ENCODE results near the gene NYAP1. TPM values are rescaled to one million over a fixed set of nuclear protein-coding genes. Genes with fewer than 3 reads are reported as not detected.
"Not testable (repeated sequence)": the region's sequence is repeated elsewhere in the genome, so short reads cannot be mapped to it uniquely, and the experiment has no call there.

NYAP1 gene
- 0.16 TPM for total RNA-seq
- long read RNA-seq, result 0 reads

DNA sequence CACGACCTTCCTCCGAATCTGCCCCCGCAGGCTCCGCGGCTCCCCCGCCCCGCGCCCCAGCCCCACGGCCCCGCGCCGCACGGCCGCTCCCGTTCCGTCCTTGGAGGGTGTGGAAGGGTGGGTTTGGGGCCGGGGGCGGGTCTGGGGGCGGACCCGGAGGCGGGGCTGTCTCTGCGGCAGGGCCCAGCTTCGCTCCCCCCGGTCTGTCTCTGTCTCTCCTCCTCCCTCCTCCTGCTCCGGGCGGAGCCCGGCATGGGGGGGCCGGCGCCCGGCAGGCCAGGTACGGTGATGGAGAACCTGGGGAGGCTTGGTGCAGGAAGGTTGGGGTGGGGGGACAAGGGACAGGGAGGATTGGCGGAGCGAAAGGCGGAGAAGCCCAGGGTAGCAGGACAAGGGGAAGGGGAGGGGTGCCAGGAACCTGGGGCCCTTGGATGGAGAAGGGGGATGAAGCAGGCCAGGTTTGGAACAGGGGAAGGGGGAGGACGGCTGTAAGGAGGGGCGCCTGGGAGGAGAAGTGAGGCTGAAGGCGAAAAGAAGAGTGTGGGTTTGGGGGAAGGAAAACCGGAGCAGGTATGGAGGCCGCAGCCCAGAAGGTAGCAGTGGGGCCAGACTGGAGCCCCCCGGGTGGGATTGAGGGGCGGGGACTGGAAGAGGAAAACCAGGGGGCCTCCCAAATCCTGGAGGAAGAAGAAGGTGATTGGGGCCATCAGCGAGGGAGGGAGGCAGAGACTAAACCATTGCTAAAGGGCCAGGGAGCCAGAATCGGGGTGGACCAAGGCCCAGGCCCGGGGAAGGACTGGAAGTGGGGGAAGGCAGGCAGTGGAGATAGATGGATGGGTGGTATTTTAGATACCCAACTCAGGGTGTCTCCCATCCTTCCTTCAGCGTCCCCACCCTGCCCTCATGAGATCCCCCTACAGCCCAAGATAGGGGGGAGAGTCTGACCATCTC is at the start of gene NYAP1:
Gene NYAP1, plus strand, starts transcription at position 206 of the 951 bp plus-strand sequence. CDS start 1,385 bp downstream, outside the sequence.
- intact Hi-C loops (cut with DNase I), result loop anchor here (2.0 kb wide), 1 partner anchor 15 kb away; no protein-coding TSS in a partner anchor
- DNase-seq (peak; percentile 70), ATAC-seq (ENCODE audit: poor library complexity) (peak; percentile 55)

DNA sequence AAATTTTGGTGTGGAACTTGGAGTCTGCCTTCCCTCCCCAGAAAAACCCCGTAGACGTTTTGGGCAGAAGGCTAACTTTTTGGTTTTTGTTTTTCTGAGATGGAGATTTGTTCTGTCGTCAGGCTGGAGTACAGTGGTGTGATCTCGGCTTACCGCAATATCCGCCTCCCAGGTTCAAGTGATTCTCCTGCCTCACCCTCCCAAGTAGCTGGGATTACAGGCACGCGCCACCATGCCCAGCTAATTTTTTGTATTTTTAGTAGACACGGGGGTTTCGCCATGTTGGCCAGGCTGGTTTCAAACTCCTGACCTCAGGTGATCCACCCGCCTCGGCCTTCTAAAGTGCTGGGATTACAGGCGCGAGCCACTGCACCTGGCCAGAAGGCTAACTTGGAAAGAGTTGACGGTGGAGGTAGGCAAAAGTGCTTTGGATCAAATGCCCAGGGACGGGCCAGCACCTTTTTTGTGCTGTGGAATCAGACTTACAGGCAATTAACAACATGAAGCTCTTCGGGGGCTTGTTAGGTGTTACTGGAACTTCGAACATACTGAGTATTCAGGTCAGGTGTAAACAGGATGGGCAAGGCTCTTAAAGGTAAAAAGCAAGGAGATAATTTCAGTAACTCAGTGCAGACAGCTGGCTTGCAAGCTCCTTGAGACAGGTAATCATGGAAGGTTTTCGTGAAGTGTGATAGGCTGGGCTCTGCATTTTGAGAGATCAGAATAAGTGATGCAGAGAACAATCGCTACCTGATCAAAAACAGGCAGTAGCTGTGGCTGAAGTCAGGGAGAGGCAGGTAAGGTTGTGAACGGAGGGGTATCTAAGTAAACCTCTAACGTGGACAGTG is 49.2 kb upstream of the NYAP1 start:
- no peak for ATAC-seq (ENCODE audit: poor library complexity)
- no peak for DNase-seq
- intact Hi-C loops (cut with DNase I), result no loop called here

DNA sequence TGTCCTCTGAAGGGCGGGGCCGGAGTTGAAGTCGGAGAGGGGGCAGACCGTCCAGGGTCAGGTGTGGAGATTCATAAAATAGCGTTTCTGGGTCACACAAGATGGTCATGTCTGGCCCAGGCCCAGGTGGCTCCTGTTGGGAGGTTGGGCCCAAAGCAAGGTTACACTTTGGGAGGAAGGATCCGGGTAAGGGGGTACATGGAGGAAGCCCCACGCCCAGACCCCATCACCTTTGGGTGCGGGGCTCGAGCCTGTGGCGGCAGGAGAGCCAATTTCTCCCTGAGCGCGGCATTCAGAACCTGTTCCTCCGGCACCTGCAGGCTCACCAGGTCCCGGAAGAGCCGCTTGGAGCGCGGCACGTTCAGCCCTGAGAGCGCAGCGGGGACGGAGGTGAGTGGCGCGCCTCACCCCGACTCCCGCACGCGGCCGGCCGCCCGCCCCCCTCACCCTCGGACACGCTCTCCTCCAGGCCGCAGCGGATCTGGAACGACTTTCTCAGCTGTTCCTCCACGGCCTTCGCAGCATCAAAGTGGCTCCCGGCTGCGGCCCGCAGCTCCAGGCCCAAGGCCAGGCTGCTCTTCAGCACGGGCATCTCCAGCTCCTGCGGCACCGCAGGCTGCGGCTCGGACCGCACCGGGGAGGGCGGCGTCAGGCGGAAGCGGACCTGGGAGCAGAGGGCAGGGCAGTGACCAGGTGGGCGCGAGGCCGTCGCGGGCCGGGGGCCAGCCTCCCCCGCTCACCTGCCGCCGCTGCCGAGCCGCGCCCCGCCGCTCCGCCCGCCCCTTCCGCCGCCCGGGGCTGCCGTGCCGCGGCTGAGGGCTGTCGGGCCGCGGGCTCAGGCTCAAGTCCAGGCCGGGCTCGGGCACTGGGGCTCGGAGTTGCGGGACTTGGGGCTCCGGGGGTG is 48.1 kb upstream of the NYAP1 start:
- intact Hi-C loops (cut with DNase I), result no loop called here
- peak; percentile 40 for ATAC-seq (ENCODE audit: poor library complexity)
- DNase-seq, result peak; percentile 59

DNA sequence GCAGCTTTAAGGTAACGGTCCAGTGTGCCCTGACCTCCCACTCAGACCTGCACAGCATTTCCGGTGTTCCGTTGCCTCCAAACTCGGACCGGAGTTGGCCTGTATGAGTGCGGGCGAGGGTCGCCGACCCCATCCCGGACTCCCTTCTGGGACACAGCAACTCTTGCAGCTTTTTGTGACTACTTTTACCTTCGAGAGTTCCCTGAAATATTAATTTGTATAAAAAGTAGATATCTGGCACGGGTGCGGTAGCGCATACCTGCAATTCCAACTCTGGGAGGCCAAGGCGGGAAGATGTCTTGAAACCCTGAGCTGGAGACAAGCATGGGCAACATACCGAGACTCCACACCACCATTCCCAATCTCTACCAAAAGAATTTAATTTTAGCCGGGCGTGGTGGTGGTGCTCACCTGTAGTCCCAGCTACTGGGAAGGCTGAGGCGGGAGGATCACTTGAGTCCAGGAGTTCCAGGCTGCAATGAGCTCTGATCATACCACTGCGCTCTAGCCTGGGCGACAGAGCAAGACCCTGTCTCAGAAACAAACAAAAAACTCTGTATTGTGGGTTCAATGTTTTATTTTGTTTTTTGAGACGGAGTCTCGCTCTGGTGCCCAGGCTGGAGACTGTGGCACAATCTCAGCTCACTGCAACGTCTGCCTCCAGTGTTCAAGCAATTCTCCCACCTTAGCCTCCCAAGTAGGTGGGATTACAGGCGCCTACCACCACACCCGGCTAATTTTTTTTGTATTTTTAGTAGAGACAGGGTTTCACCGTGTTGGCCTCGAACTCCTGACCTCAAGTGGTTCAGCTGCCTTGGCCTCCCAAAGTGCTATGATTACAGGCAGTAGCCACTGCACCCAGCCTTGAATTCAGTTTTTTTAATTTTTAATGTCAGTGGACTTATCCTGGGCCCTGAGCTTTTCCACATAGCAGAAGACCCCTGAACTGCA is 46.3 kb upstream of the NYAP1 start:
- DNase-seq, result no peak
- intact Hi-C loops (cut with DNase I), result no loop called here
- ATAC-seq (ENCODE audit: poor library complexity), result no peak

DNA sequence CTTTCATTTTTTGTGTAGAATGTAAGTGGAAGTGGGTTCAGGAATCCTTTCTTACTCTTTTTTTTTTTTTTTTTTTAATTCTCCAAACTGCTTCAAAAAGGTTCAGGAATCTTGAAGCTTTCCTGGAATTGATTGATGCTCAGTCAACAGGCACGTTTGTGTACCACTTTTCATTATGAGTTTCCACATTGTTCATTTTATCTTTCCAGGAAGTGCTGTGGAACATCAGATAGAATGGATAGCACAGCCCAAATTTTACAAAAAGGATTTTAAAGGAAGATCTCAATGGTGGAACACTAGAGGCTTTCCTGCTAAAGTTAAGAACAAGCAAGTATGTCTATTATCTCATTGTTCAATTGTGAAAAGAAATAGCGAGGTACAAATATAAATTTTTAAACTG is 45.6 kb upstream of the NYAP1 start:
- no peak for DNase-seq
- no peak for ATAC-seq (ENCODE audit: poor library complexity)
- intact Hi-C loops (cut with DNase I), result no loop called here

DNA sequence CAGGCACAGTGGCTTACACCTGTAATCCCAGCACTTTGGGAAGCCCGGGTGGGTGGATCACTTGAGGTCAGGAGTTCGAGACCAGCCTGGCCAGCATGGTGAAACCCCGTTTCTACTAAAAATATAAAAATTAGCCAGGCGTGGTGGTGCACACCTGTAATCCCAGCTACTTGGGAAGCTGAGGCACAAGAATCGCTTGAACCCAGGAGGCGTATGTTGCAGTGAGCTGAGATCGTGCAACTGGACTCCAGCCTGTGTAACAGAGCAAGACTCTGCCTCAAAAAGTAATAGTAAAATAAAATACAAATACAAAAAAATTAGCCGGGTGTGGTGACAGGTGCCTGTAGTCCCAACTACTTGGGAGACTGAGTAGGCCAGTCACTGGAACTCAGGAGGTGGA is 45.0 kb upstream of the NYAP1 start:
- ATAC-seq (ENCODE audit: poor library complexity); intact Hi-C loops (cut with DNase I); DNase-seq: not testable (repeated sequence)

- ATAC-seq (ENCODE audit: poor library complexity); DNase-seq; intact Hi-C loops (cut with DNase I): not testable (repeated sequence)
Observed at GRCh38 chr7:100439244-100439643, 44.5 kb upstream of the NYAP1 start.

DNA sequence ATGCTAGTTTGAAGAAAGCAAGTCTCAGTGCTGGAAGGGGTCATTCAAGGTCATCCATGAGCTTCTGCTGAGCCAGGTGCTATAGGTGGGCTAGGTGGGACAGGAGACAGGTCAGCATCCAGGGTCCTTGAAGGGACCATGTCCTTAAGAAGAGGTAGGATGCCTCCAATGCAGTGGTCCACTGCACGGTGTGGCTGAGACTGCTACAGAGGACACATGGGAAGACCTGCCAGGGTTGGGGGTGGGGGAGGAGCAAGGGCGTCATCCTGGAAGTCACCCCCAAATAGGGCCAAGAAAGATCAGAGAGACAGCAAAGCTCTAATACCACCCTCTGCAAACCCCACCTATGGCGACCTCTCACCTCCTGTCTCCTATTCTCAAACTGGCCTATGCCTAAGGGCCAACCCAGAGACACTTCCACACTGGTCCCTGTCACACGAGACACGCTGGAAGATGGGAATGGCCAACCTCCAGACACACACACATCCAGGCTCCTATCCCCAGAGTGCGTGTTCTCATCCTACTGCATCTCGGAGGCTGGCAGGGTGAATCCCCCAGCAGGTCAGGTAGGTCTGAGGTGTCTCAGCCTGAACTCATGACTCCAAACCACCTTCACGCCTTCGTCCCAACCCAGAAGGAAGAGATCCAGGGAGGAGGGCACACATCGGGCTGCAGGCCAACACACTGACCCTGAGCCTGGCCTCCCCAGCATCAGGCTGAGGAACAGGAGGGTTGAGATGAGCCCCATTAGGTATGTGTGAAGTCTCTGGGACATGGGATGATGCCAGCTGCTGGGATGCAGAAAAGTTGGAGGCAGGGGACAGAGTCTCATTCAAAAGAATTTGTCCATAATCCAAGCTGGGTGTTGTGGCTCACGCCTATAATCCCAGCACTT is 41.8 kb upstream of the NYAP1 start:
- intact Hi-C loops (cut with DNase I), result no loop called here
- DNase-seq, result peak; percentile 17
- ATAC-seq (ENCODE audit: poor library complexity), result no peak

- DNase-seq (peak; percentile 13), ATAC-seq (ENCODE audit: poor library complexity) (no peak)
- intact Hi-C loops (cut with DNase I), result no loop called here
Observed at GRCh38 chr7:100443096-100443840, 40.5 kb upstream of the NYAP1 start.

DNA sequence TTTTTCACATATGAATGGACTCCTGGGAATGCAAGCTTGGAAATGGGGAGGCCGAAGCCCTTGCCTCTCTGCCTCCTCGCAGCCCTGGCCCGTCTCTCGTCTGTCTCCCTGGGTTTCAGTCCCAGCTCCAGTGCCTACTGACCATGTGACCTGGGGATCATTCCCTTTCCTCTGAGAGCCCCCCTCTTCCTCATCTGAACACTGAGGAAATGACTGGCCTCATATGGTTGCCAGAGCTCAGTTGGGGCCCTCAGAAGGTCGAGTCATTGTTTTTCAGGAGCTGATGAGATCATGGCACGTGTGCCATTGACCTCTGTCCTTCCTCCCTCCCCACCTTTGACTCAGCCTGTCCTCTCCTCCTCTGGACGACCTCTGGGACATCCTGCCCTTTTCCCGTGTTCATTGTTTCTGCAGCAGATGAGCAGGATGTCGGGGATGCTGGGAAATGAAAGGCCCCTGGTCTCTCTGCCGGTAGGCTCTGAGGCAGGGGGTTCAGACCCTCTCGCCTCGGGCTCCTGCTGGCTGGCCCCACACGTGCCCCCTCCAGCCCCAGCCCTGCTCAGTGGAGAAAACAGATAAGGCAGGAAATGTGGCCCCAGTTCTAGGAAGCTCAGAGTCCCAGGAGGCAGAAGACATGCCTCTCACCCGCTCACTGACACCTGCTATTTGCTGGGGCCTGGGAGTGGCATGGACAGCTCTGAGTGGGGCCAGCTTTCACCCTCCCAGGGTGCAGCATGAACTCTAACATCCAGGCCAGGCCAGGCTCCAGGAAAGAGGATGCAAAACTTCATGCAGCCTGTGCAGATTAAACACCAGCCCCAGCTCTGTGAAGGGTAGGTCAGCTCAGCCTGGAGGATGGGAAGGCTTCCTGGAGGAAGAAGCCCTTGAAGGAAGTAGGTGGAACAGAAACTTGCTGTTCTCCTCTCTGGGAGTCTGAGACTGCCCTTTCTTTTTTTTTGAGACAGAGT is 39.1 kb upstream of the NYAP1 start:
- ATAC-seq (ENCODE audit: poor library complexity) (peak; percentile 41), DNase-seq (peak; percentile 49)
- intact Hi-C loops (cut with DNase I), result no loop called here

DNA sequence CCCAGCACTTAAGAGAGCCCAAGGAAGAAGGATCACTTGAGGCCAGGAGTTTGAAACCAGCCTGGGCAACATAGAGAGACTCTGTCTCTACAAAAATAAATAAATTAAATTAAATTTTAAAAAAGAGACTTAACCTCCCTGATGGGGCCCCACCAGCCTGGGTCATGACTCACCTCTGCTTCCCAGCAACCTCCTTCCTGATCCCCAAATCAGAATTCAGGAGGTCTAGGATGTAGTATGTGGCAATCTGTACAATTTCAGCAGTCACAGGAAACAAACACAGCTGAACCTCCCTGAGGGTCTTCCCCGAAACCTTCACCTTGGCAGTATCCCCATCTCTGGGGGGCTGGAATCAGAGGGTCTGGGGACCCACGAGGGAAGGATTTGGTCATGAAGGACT is 37.7 kb upstream of the NYAP1 start:
- intact Hi-C loops (cut with DNase I), result no loop called here
- ATAC-seq (ENCODE audit: poor library complexity) (no peak), DNase-seq (peak; percentile 8)

DNA sequence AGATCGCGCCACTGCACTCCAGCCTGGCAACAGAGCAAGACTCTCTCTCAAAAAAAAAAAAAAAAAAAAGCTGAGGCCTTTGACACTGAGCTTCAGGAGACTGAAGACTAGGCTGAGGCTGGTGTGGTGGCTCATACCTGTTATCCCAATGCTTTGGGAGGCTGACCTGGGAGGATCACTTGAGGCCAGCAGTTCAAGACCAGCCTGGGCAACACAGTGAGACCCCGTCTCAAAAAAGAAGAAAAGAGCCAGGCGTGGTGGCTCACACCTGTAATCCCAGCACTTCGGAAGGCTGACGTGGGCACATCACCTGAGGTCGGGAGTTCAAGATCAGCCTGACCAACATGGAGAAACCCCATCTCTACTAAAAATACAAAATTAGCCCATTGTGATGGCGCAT is 36.4 kb upstream of the NYAP1 start:
- peak; percentile 1 for DNase-seq
- ATAC-seq (ENCODE audit: poor library complexity); intact Hi-C loops (cut with DNase I): not testable (repeated sequence)

DNA sequence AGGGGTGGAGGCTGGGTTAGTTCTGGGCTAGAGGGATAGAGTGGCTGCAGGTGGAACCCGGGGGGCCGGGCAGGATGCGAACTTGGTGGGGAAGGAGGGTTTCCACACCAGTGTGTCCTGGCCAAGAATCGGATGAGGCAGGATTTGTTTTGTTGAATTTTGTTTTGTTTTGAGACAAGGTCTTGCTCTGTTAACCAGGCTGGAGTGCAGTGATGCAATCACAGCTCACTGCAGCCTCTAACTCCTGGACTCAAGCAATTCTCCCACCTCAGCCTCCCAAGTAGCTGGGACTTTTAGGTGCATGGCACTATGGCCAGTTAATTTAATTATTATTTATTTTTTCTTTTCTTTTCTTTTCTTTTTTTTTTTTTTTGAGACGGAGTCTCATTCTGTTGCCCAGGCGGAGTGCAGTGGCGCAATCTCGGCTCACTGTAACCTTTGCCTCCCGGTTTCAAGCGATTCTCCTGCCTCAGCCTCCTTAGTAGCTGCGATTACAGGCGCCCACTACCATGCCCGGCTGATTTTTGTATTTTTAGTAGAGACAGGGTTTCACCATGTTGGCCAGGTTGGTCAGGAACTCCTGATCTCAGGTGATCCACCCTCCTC is 34.4 kb upstream of the NYAP1 start:
- intact Hi-C loops (cut with DNase I), result no loop called here
- DNase-seq (no peak), ATAC-seq (ENCODE audit: poor library complexity) (no peak)

DNA sequence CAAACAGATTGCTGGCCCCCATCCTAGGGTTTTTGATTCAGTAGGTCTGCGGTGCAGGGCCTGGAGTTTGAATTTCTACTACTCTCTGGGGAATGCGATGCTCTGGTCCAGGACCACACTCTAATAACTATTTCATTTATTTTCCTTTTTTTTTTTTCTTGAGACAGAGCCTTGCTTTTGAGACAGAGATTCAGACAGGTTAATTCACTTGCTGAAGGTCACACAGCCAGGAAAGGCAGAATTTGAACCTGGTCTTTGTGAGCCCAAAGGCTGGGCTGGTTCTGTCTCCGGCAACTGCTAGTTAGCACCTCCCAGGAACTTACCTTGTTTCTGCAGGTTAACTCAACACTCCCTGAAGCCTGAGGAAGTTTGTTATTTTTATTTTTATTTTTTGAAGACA is 31.2 kb upstream of the NYAP1 start:
- intact Hi-C loops (cut with DNase I), result no loop called here
- DNase-seq (no peak), ATAC-seq (ENCODE audit: poor library complexity) (no peak)

Measured in Right ventricle myocardium superior (tissue), 1 donor.